T1000 (cell line): ENCODE data around the gene MAPK7.
"Not testable (repeated sequence)": the region's sequence is repeated elsewhere in the genome, so short reads cannot be mapped to it uniquely, and the experiment has no call there.

Source experiments
- DNase-seq: peaks from one replicate; lab custom pipeline; 2025; ENCODE audit warnings: mixed read lengths; lab: John Stamatoyannopoulos, UW

Gene MAPK7

GRCh38 chr17:19343256-19343630 is 35.1 kb upstream of the MAPK7 start:
- DNase-seq: no peak

DNA sequence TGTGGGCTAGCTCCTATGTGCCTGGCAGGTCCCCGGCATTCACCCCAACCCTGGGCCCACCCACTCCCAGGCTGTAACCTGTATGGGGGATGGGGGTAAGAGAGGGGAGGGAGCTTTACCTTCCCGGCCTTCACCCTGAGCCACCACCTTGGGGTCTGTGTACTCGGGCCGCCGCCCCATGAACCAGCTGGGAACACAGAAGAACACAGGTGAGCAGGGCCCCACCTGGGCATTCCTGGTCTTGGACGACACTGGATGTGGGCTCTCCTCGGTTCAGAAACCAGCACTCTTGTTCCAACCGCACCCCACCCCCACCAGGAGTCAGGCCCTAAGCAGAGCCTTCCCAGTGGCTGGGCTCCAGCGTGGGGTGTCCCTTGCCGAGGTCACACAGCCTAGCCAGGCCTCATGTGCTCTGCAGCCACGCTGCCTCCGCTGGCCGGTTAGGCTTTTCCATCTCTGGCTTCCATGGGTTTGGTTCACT is 34.6 kb upstream of the MAPK7 start:
- no peak for DNase-seq

GRCh38 chr17:19344311-19345066 is 33.8 kb upstream of the MAPK7 start:
- DNase-seq: no peak

GRCh38 chr17:19345067-19345460 is 33.2 kb upstream of the MAPK7 start:
- DNase-seq: no peak

DNA sequence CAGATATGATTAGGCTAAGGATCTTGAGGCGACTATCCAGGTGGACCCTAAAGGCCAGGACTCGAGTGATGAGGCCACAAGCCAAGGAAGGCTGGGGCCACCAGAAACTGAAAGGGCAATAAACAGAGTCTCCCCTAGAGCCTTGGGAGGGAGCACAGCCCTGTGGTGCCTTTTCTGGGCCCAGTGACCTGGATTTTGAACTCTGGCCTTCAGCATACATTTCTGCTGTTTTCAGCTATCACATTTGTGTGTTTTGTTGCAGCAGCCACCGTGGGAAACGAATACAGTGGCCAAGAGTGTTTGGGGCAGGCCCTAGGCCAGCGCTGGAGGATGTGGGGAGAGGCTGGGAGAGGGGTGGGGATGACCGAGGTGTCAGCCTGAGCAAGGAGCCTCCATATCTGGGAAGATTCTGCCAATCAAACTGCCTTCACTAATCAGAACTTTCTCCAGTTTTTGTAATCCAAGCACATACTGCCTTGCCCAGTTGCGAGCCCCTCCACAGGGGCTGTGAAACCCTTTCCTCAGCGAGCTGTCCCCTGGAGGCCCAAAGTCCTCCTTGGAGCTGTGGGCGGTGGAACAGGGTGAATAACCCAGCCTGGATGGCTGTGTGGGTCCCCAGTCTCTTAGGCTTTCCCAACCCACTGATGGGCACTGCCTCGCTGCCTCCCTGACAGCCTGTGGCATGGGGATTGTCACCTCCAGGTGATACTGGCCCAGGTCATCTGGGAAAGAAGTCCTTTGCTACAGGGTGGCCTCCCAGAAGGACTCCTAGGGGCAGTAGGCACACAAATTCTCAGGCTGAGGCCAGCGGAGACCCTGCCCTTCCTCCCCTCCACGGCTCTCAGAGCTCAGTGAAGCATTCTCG is 32.6 kb upstream of the MAPK7 start:
- no peak for DNase-seq

- DNase-seq: peak; percentile 78
These were observed 31.7 kb upstream of the MAPK7 start for GRCh38 chr17:19346351-19347255.

DNA sequence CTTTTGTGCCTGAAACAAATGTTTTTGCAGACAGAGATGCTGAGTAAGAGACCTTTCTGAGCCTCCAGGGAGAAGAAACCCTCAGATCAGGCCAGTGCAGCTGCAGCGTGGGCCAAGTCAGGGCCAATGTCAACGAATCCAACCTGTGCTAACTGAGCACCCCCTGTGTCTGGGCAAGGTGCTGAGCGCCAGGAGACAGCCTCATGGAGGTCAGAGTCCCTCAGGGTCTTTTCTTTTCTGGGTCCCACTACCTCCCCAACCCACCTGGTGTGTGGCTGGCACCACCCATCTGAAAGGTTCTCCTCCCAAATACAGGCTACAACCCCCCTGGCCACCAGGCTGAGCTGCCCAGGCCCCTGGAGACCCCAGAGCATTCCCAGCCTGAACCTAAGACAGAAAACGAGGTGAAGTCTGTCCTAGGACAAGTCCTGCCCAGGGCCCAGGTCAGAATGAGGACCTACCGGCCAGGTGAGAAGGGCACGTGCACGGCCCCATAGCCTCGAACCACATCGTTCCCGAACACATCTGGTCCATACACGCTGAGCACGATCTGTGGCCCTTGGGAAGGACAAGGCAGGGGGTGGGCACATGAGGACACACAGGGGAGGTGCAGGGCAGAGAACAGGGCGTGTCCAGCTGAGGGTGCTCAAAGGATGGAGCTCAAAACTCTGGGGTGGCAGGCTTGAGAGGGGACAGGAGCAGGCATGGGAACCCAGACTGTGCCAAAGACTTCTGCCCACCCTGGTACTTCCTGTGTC is 30.8 kb upstream of the MAPK7 start:
- DNase-seq: no peak

DNA sequence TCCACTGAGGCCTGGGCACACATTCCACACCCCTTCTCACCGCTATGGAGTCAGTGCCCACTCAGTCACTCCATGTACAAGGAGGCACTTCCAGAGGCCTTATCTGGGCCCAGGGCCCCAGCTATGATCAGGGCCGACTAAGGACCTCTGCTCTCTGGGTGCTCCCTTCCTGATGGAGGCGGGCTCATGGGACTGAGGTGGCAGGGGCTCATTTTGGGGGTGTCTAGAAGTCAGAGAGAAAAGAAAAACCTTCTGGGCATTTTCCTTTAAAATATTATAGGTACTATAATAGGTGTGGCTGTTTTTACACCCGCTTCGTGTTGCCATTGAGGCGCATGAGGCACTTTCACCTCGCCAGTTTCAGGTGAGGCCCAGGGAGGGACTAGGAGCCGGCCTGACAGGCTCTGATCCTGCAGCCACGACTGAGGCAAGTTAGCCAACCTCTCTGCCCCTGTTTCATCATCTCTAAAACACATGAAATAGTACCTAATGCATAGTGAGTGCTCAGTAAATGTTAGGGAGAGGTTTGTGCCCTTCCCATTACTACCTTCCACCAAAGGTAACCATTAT is 30.1 kb upstream of the MAPK7 start:
- no peak for DNase-seq

GRCh38 chr17:19348806-19349205 is 29.5 kb upstream of the MAPK7 start:
- no peak for DNase-seq

DNA sequence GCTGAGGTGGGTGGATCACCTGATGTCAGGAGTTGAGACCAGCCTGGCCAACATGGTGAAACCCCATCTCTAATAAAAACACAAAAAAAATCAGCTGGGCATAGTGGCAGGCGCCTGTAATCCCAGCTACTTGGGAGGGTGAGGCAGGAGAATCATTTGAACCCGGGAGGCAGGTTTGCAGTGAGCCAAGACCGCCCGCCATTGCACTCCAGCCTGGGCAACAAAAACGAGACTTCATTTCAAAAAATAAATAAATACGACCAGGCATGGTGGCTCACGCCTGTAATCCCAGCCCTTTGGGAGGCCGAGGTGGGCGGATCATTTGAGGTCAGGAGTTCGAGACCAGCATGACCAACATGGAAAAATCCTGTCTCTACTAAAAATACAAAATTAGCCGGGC is 24.9 kb upstream of the MAPK7 start:
- DNase-seq: not testable (repeated sequence)

DNA sequence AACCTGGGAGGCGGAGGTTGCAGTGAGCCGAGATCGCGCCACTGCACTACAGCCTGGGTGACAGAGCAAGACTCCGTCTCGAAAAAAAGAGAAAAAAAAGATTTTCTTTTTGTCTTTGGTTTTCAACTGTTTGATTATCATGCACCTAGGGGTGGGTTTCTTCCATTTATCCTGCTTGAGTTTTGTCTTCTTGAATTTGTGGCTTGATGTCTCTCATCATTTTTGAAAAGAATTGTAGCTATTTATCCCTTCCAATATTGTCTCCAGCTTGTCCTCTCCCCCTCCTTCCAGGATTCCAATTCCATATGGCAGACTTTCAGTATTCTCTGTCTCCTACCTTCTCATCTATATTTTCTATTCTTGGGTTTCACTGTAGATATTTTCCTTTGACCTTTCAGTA is 23.6 kb upstream of the MAPK7 start:
- DNase-seq: no peak

- DNase-seq: no peak
These were observed 20.9 kb upstream of the MAPK7 start for GRCh38 chr17:19357351-19357750.

DNA sequence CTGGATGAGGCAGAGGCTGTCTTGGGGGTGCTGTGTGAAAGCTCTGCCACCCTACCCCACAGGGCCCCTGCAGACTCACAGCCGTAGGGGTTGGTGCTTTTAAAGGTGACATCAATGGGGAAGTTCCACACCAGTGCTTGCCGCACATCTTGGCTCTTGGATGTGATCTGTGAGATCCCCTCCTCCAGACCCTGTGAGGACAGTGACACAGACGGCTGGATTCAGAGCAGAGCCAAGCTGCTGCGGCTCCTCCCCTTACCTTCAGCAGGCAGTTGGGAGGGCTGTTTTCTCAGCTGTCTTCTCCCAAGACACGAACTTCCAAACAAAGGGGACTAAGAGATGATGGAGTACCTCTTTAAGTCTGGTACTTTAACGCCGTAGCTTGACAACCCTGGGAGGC is 20.5 kb upstream of the MAPK7 start:
- no peak for DNase-seq

DNA sequence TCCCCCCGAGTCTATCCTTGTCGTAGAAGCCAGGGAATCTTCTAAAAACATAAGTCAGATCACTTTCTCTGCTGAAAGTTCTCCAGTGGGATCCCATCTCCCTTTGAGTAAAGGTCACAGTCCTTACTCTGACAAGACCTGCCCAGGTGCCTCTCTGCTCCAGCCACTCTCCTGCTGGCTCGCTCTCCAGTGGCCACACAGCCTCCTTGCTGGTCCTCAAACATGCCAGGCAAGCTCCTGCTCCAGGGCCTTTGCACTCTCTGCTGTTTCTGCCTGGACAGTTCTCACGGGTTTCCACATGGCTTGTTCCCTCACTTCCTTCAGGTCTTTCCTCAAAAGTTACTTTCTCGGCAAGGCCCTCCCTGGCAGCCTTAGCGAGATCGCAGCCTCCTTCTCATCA is 19.1 kb upstream of the MAPK7 start:
- DNase-seq: no peak

DNA sequence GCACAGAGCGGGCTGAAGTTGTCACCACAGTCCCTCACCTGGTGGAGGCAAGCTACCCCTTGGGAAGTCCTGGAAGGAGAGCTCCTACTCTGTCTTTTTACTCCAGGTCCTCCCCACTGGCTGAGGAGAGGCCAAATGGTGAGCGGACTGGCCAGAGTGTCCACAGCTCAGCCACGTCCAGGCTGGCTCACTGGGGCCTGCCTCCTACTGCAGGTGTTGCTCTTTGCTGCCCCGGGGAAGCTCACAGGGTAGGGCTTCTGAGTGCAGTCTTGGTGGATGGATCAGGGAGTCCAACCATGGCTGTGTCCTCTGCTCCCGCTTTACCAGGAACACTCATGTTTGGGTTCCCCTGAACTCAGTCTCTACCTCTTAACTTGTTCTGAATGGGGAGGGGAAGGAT is 18.4 kb upstream of the MAPK7 start:
- DNase-seq: no peak

DNA sequence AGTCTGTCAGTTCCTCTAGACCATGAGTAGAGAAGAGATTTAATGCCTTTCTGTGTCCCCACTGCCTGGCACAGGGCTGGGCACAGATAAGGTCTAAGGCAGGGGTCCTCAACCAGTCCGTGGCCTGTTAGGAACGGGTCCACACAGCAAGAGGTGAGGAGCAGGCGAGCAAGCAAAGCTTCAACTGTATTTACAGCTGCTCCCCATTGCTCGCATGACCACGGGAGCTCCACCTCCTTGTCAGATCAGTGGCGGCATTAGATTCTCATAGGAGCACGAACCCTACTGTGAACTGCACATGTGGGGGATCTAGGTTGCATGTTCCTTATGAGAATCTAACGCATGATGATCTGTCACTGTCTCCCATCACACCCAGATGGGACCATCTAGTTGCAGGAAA is 17.5 kb upstream of the MAPK7 start:
- DNase-seq: no peak

- no peak for DNase-seq
These were observed 17.0 kb upstream of the MAPK7 start for GRCh38 chr17:19361326-19361725.

DNA sequence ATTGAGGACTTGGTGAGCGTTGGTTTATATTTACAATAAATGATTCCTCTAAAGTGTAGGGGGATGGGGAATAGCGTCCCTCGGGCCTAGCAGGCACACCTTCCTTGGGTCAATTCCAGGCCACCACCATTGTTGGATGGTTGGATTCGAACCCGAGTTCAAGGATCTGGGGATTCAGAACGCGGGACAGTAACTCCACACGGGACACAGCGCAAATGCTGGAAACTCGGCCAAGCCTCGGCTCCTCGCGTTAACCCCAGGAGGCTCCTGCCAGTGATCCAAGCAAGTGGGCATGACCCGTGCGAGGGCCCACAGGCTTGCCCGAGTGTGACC is 16.4 kb upstream of the MAPK7 start:
- no peak for DNase-seq

DNA sequence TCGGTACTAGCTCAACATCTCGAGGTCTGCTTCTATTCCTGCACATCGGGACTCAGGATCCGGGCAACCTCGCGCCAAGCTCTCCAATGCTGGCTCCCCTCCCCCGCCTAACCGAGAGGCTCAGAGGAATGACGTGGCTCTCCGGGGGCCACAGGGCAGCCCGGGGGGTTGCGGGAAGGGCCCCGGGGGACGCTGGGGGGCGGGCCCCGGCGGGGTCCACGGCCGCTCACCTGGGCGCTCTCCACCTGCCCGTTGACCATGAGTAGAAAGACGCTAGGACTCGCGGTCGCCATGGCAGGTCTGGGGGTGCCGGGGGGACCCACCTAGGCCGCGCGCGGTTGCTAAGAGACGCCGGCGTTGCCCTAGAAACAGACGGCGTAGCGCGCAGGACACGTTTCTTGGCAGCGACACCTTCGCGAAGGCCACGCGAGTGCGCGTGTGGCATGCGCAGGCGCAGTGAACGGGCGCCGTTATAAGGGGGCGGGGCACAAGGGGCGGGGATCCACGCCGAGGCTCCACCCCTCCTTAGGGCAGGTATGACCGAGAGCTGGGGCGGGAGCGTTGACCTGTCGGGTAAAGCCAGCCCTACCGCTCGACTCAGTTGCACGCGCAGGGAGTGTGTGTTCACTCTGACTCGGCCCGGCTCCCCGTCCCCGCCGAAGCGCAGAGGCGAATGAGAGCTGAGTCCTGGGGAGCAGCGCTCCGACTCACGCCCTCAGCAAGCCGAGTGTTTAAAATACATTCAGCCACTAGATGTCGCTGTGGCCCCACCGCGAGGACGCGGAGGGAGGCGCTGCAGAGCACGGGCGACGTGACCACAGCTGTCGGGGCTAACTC is 15.8 kb upstream of the MAPK7 start, which contains the start of gene B9D1:
TSS of gene B9D1 (minus strand) at position 447 of the 837 bp plus-strand sequence. CDS start at position 293, 154 bp downstream.
- peak; percentile 96 for DNase-seq

GRCh38 chr17:19363114-19363438 is 15.2 kb upstream of the MAPK7 start:
- DNase-seq: no peak
